NCI-H146 treated with DMSO at 0.1 percent for 48 hours (cell line): Measurements from ENCODE around the gene SMARCA4.
"Not testable (repeated sequence)": the region's sequence is repeated elsewhere in the genome, so short reads cannot be mapped to it uniquely, and the experiment has no call there.

Experiments used
- DNase-seq: peaks from one replicate; lab custom pipeline; 2025; ENCODE audit not compliant: unreplicated experiment; lab: John Stamatoyannopoulos, UW

The SMARCA4 gene

GRCh38 chr19:10976131-10976892 is 15.5 kb downstream of the SMARCA4 start:
- no peak for DNase-seq

- DNase-seq, result no peak
These were observed 16.9 kb downstream of the SMARCA4 start for GRCh38 chr19:10977742-10978092.

- DNase-seq, result no peak
These were observed 19.1 kb downstream of the SMARCA4 start for GRCh38 chr19:10979951-10980381.

- peak; percentile 30 for DNase-seq
These were observed 20.5 kb downstream of the SMARCA4 start for GRCh38 chr19:10981252-10981895.

GRCh38 chr19:10983026-10983425 is 22.2 kb downstream of the SMARCA4 start:
- no peak for DNase-seq

- no peak for DNase-seq
These were observed 23.4 kb downstream of the SMARCA4 start for GRCh38 chr19:10984166-10984735.

- DNase-seq, result no peak
These were observed 24.7 kb downstream of the SMARCA4 start for GRCh38 chr19:10985502-10985901.

GRCh38 chr19:10986301-10987127 is 25.7 kb downstream of the SMARCA4 start:
- DNase-seq, result no peak

- DNase-seq, result no peak
These were observed 26.9 kb downstream of the SMARCA4 start for GRCh38 chr19:10987571-10988297.

GRCh38 chr19:10988380-10988779 is 27.6 kb downstream of the SMARCA4 start:
- DNase-seq, result no peak

- DNase-seq, result no peak
These were observed 28.1 kb downstream of the SMARCA4 start for GRCh38 chr19:10988921-10989320.

GRCh38 chr19:10991076-10991475 is 30.2 kb downstream of the SMARCA4 start:
- no peak for DNase-seq

GRCh38 chr19:10991521-10992081 is 30.8 kb downstream of the SMARCA4 start:
- no peak for DNase-seq

- DNase-seq, result not testable (repeated sequence)
These were observed 31.3 kb downstream of the SMARCA4 start for GRCh38 chr19:10992174-10992573.

- DNase-seq, result no peak
These were observed 35.2 kb downstream of the SMARCA4 start for GRCh38 chr19:10995926-10996600.

GRCh38 chr19:10998045-10998533 is 37.3 kb downstream of the SMARCA4 start:
- no peak for DNase-seq

- DNase-seq, result no peak
These were observed 37.8 kb downstream of the SMARCA4 start for GRCh38 chr19:10998666-10999065.

- DNase-seq, result no peak
These were observed 44.7 kb downstream of the SMARCA4 start for GRCh38 chr19:11005521-11005920.

GRCh38 chr19:11007385-11007784 is 46.6 kb downstream of the SMARCA4 start:
- DNase-seq, result no peak
